ENCODE data around the gene GMEB1. TPM values are rescaled to one million over a fixed set of nuclear protein-coding genes. Genes with fewer than 3 reads are reported as not detected.
"Not testable (repeated sequence)": the region's sequence is repeated elsewhere in the genome, so short reads cannot be mapped to it uniquely, and the experiment has no call there.

GMEB1 gene
- total RNA-seq, 1 experiment from 2014 or later: 10.3 TPM

GRCh38 chr1:28744184-28744583 is 75.6 kb downstream of the GMEB1 start:
- no peak for DNase-seq
- intact Hi-C loops (cut with micrococcal nuclease; ENCODE audit: unreplicated experiment): no loop called here
- TF ChIP-seq CTCF (IDR thresholded peaks at IDR 0.05; ENCODE audit: unreplicated experiment): no peak
- CTCF ChIA-PET: no interaction called here
- Mint-ChIP-seq H3K27me3 (ENCODE audit: unreplicated experiment) (no peaks in the 10 kb centered on the region), H3K36me3 (ENCODE audit: insufficient read depth, unreplicated experiment) (peaks cover 77% of the 10 kb centered on the region), H3K9me3 (ENCODE audit: low read depth, unreplicated experiment) (peaks cover 4% of the 10 kb centered on the region), H3K27ac (ENCODE audit: unreplicated experiment) (peak overlapping the region; percentile 86), H3K4me3 (ENCODE audit: low read depth, unreplicated experiment) (peak overlapping the region; percentile 54), H3K4me1 (ENCODE audit: low read depth, unreplicated experiment) (peaks cover 31% of the 10 kb centered on the region)
- no TSS peak for BruUV-seq (replicated peaks)

- Mint-ChIP-seq H3K4me1 (ENCODE audit: low read depth, unreplicated experiment) (peaks cover 34% of the 10 kb centered on the region), H3K9me3 (ENCODE audit: low read depth, unreplicated experiment) (peaks cover 4% of the 10 kb centered on the region), H3K36me3 (ENCODE audit: insufficient read depth, unreplicated experiment) (peaks cover 80% of the 10 kb centered on the region), H3K4me3 (ENCODE audit: low read depth, unreplicated experiment) (no peak overlapping the region), H3K27me3 (ENCODE audit: unreplicated experiment) (no peaks in the 10 kb centered on the region), H3K27ac (ENCODE audit: unreplicated experiment) (no peak overlapping the region)
- intact Hi-C loops (cut with micrococcal nuclease; ENCODE audit: unreplicated experiment): loop anchor here (5.0 kb wide), 1 partner anchor 187 kb away; no protein-coding TSS in a partner anchor
- no TSS peak for BruUV-seq (replicated peaks)
- CTCF ChIA-PET: interaction anchor here (1.1 kb wide), 1 partner anchor 9 kb away, joined by 5 read pairs; the partner anchor contains the start of gene YTHDF2
- no peak for DNase-seq
- no peak for TF ChIP-seq CTCF (IDR thresholded peaks at IDR 0.05; ENCODE audit: unreplicated experiment)
These were observed 77.1 kb downstream of the GMEB1 start for GRCh38 chr1:28745653-28746173.

- H3K4me3 Mint-ChIP-seq (ENCODE audit: low read depth, unreplicated experiment): no peak overlapping the region
- intact Hi-C loops (cut with micrococcal nuclease; ENCODE audit: unreplicated experiment): no loop called here
- no peaks in the 10 kb centered on the region for H3K27me3 Mint-ChIP-seq (ENCODE audit: unreplicated experiment)
- H3K9me3 Mint-ChIP-seq (ENCODE audit: low read depth, unreplicated experiment): no peaks in the 10 kb centered on the region
- no peak for TF ChIP-seq CTCF (IDR thresholded peaks at IDR 0.05; ENCODE audit: unreplicated experiment)
- CTCF ChIA-PET: no interaction called here
- H3K27ac Mint-ChIP-seq (ENCODE audit: unreplicated experiment): peak overlapping the region; percentile 27
- BruUV-seq (replicated peaks): no TSS peak
- H3K36me3 Mint-ChIP-seq (ENCODE audit: insufficient read depth, unreplicated experiment): peaks cover 65% of the 10 kb centered on the region
- DNase-seq: no peak
- peaks cover 24% of the 10 kb centered on the region for H3K4me1 Mint-ChIP-seq (ENCODE audit: low read depth, unreplicated experiment)
These were observed 81.7 kb downstream of the GMEB1 start for GRCh38 chr1:28750330-28750729.

GRCh38 chr1:28750771-28751294 is 82.2 kb downstream of the GMEB1 start:
- CTCF ChIA-PET: interaction anchor here (1.0 kb wide), 1 partner anchor 9 kb away, joined by 3 read pairs; no protein-coding TSS in a partner anchor
- DNase-seq; H3K27ac Mint-ChIP-seq (ENCODE audit: unreplicated experiment); intact Hi-C loops (cut with micrococcal nuclease; ENCODE audit: unreplicated experiment); H3K27me3 Mint-ChIP-seq (ENCODE audit: unreplicated experiment); H3K9me3 Mint-ChIP-seq (ENCODE audit: low read depth, unreplicated experiment); BruUV-seq (replicated peaks); H3K4me3 Mint-ChIP-seq (ENCODE audit: low read depth, unreplicated experiment): not testable (repeated sequence)
- H3K36me3 Mint-ChIP-seq (ENCODE audit: insufficient read depth, unreplicated experiment): peaks cover 63% of the 10 kb centered on the region
- peaks cover 24% of the 10 kb centered on the region for H3K4me1 Mint-ChIP-seq (ENCODE audit: low read depth, unreplicated experiment)
